Stimulated activated CD8-positive, alpha-beta memory T cell treated with anti-CD3 and anti-CD28 coated beads, Interleukin-15, amount 100 ng/mL, for 24 hours (primary cell): ENCODE results near the gene PAXX.

Experiments used
- DNase-seq: peaks from one replicate; pipeline ENCODE4 v3.0.0-alpha.2; 2020; ENCODE audit warnings: low read depth

The PAXX gene

GRCh38 chr9:136953771-136954269 lies 38.4 kb upstream of the PAXX start:
- no peak for DNase-seq

DNA sequence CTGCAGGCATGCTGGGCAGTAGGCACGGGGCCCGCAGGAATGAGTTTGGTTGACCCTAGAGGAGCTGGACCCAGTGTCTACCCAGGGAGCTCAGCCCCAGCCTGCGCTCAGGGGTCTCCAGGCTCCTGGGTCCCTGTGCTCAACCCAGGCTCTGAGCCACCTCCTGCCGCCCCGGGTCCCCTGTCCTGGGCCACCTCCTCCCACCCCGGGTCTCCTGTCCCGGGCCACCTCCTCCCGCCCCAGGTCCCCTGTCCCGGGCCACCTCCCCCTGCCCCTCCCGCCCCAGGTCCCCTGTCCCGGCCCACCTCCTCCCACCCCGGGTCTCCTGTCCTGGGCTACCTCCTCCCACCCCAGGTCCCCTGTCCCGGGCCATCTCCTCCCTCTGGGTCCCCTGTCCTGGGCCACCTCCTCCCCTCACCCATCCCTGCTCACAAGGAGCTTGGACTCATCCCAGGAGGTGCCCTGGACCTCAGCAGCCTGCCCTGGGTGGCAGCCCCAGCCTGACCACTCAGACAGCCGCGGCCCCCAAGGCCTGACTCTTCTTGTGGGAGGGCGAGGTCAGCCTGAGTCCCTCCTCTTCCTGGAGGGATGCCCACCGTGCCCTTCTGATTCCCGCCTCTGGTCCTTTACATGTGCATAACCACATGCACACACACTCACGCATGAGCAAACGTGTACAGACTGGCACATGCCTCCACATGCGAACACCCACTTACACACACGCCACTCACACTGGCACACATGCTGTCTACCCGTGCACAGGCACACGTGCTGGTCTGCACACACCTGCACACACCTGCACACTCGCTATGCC lies 37.7 kb upstream of the PAXX start:
- DNase-seq = no peak

DNA sequence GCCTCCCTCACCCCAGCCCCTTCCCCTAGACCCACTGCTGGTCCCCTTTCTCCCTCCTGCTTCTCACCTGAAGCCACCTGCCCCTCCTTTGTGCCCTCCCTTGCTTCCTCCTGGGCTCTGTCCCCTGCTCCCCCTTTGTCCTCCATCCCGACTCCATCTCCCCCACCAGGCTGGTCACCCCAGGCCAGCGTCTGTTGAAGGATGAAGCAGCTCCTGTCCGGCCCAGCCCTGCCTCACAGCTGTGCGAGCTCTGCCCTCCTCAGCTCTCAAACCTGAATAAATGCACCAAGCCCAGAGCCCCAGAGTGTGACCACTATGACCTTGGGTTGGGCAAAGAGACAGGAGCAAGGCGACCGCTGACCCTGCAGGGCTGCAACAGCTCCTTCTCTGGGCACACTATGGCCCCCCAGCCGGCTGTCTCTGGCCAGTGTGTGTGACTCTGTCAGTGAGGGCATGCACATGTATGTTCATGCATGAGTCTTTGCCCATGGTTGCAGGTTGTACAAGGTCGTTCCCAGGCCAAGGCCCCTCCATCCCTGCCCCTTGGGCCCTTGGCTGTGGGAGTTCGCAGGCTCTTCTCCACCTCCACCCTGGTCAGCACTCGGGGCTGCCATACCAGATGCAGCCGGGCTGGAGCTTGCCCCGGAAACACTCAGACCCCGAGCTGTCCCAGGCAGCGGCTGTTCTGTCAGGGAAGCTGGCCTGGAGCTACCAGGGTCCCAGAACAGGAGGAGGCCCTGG lies 36.9 kb upstream of the PAXX start:
- DNase-seq = no peak

DNA sequence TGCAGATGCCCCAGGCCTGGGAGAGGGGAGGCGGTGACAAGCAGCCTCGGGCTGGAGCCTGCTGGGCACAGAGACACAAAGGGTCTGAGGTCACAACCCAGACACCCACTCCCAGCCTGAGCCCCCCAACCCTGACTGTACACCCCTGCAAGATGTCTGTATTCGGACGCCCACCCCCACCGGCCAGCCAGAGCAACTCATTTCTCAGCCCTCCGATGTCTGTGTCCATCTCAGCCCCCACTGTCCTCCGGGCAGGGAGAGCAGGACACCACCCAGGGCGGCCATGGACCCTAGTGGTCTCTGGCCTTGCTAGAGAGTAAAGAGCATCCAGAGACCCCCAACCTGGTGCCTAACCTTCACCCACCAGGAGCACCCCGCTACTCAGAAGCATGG lies 36.3 kb upstream of the PAXX start:
- DNase-seq = no peak

GRCh38 chr9:136956604-136957003 lies 35.6 kb upstream of the PAXX start:
- no peak for DNase-seq

DNA sequence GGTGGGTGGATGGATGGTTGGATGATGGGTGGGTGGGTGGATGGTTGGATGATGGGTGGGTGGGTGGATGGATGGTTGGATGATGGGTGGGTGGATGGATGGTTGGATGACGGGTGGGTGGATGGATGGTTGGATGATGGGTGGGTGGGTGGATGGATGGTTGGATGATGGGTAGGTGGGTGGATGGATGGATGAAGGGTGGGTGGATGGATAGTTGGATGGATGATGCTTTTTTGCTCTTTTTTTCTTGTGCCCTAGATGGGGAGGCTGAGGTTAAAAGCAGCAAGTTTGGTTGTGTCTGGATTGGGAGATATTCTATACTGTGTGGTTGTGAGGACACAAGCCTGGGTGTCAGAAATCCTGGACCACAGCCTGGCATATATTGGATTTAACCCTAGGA lies 34.8 kb upstream of the PAXX start:
- no peak for DNase-seq

DNA sequence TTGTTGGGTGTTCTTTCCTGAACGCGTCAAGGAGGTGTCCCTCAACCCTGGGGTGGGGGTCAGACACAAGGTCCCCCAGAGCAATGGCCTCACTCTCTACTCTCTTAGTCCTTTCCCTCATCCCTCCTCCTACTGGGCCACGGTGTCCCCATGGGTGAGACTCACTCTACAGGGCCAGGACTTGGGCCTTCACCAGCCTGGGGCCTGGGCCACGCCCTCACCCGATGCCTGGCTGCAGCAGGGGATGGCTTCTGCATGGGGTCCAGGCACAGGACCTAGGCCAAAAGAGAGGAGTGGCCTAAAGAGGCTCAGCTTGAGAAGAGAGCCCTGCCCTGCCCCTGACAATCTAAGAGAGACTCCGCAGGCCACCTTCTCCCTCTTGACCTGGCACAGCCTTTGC lies 34.3 kb upstream of the PAXX start:
- no peak for DNase-seq

DNA sequence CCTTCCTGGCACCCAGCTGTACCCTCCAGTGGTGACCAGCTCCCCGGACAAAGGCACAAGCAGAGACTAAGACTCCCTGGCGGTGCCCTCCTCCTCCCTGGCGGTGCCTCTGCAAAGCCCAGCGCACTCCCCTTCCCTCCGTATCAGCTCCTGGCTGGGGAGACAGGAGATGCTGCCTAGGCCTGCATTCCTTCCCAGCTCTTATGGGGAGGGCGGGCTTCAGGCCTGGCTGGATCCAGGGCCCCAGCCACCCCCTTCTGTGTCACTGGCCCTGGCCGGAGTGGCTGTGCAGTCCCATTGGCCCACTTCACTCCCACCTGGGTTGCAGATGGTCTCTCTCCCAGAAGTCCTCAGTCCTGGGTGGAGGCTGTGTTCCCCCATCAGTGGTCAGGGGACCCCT lies 33.7 kb upstream of the PAXX start:
- DNase-seq = no peak

DNA sequence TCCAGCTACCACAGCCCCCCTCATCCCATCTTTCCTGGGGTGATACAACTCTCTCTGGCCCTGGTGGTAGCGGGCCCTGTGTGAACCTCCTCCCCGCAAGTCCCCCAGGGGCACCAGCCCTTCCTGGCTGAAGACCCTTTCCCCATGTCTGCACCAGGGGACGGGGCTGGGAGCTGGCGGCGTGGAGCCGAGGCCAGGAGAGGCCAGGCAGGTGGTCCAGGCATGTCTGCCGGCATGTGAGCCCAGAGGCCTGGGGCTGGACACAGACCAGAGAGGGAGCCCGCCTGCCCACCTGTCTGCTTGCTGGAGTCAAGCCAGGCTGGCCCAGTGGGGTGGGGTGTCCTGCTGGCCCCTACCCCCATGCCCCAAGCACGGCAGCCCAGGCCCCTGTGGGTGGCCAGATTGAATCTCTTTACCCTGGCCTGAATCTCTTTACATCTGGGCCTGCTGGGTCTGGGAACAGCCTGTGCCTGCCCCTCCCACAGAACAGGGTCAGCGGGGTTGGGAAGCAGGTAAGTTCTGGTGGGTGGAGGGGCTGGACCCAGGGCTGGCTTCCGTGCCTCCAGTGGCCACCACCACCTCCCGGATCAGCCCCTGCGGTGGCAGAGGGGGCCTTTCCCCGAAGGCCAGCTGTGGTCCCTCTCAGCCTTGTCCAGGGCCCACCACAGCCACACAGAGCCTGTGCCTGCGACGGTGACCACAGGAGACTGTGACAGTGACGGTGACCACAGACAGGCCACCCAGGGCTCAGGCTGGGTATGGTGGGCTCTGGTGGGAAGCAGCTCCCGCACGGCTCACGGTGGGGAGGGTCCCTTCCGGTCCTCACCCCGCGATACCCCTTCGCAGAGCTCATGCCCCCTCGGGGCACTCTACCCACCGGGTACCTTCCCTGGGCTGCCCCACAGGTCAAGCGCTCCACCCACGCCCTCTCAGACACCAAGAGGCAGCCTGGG lies 33.0 kb upstream of the PAXX start:
- no peak for DNase-seq

DNA sequence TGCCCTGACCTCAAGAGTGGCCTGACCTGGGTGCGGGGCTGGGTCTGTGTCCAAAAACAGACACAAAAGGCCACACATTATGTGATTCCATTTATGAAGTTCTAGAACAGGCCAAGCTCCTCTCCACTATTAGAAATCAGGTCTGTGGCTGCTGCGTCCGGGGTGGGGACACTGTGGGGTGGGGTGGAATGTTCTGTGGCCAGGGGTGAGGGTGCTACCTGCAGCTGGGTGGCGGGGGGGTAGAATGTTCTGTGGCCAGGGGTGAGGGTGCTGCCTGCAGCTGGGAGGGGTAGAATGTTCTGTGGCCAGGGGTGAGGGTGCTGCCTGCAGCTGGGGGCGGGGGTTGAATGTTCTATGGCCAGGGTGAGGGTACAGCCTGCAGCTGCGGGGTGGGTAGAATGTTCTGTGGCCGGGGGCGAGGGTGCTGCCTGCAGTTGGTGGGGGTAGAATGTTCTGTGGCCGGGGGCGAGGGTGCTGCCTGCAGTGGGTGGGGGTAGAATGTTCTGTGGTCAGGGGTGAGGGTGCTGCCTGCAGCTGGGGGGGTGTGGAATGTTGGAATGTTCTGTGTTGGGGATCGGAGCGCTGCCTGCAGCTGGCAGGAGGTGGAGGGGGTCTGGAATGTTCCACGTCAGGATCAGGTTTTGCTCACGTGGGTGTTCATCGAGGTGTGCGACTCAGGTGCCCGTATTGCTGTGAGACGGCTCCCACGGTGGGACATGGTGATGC lies 31.8 kb upstream of the PAXX start:
- DNase-seq = no peak

DNA sequence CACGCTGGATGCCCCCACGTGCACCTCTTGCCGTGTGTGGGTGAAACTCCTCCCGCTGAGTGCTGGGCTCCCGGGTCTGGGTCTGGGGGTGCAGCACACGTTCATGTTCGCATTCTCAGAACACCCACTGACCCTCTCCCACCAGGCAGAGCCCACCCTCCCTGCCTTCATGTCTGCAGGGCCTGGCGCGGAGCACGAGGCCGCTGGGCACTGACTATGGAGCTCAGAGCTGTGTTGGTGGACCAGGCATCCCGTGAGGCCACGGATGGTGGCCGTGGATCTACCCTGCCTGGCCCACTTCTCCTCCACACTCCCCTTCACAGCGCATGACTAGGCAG lies 31.3 kb upstream of the PAXX start:
- no peak for DNase-seq

DNA sequence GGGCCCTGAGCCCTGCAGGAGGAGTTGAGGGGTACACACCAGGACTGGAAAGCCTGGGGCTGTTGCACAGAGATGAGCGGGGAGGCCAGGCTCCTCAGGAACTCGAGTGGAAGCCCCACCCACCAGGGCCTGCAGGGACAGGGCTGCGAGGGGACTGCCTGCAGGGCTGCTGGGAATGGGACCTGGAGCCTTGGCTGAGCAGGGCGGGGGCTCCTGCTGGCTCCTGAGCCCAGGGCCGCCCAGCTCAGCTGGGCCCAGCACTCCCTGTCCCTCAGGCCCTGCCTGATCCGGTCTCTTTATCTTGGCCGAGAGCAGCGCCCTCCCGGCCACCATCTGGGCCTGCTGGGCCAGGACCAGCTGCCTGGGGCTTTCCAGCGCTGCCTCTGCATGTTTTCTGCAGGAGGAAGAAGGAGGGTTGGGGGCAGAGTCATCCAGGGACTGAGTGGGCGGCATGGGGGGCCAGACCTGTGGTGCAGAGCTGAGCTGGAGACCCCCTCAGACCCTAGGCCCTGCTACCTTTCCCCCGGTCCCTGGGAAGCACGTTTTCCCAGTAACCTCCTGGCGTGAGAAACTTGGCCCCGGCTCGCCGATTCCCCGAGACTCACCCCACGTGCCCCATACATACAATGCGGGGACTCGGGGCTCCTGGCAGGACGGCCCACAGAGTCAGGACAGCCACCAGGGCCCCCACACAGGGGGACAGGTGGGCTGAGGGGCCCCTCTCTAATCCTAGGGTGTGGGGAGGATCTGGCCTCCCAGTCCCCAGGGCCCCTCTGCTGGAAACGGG lies 30.8 kb upstream of the PAXX start:
- DNase-seq = no peak

DNA sequence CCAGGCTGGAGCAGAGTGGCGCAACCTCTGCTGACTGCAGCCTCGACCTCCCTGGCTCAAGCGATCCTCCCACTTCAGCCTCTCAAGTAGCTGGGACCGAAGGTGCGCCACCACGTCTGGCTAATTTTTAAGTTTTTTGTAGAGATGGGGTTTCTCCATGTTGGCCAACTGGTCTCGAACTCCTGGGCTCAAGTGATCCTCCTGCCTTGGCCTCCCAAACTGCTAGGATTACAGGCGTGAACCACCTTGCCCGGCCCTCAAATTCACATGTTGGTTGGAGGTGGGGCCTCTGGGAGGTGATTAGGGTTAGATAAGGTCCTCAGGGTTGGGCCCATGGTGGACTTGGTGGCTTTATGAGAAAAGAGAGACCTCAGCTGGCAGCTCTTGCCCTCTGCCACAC lies 30.1 kb upstream of the PAXX start:
- DNase-seq = no peak

DNA sequence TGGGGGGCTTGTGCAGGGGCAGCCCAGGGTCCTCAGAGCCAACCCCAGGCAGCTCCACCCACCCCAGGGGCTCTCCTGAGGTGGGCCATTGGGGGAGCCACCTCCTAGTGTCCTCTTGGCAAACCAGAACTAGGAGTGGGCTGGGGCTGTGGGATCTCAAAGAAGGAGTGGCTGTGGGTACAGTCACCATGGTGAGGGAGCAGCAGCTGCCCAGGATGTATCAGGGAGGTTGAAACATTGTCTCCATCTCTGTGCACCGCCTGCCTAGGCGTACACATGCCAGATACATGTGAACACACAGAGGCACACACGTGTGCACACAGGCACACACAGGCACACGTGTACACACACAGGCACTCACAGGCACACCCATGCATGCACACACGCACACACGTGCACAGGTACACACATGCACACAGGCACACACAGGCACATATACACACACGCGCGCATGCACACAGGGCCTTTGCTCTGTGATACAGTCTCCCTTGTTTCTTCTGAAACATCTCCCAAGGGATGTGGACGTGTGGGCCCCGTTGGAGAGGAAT lies 29.4 kb upstream of the PAXX start:
- DNase-seq = no peak

DNA sequence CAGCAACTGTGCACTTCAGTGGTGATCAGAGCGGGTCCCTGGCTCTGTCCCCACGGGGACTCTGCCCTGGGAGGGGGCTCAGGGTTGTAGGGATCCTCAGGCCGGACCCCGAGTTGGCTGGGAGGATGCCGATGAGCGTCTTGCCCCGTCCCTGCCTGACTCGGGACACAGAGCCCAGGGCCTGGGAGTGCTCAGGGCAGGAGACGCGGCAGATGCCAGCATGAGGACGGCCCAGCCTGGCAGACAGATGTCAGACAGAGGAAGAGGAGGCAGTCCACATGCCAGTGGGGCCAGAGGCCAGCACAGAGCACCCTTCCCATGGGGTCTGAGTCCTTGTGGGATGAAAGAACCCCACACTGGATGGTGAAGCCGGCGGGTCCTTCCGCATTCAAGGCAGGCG lies 28.9 kb upstream of the PAXX start:
- DNase-seq = no peak

GRCh38 chr9:136963751-136964150 lies 28.5 kb upstream of the PAXX start:
- DNase-seq = no peak

DNA sequence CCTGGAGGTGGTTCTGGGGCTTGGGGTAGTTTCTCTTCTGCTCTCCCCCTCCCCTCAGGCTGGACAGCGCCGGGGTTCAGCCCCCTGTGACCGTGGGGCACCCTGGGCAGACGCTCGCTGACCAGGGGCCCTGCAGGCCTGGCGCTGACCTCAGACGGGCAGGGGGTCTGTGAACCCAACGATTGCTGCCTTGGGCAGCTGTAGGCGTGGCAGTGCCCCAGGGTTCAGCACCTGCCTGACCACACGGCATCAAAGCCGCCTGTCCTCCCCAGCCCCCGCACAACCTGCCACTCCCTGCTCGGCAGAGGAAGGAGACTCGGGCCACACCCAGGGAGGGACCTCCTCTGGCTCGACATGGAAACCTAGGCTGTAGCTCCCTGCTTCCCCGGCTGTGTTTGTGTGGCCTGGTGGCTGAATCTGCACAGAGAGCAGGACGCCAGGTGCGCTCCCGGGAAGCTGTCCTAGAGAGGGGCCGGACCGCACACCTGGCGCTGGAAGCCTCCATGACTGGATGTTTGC lies 28.0 kb upstream of the PAXX start:
- no peak for DNase-seq

DNA sequence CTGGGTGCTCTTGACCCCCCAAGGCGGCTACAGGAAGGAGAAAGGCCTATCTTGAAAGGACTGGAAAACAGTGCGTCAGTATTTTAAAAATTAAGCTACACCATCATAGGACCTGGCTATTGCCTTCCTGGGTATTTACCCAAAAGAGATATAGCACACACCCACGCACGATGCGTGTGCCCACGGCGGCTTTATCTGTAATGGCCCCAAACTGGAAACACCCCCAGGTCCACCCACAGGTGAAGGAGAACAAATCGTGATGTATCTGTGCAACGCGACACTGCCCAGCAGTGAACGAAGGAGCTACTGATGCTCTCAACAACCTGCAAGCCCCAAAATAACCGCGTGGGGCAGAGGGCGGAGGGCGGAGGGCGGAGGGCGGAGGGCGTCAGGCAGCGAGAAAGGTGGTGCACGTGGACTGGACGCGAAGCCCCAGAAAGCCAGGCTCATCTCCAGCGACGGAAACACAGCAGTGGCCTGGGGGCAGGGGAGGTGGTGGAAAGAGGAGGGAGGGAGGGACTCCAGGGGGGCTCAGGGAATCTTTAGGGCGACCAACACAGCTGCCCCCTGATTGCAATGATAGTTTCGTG lies 27.3 kb upstream of the PAXX start:
- no peak for DNase-seq

DNA sequence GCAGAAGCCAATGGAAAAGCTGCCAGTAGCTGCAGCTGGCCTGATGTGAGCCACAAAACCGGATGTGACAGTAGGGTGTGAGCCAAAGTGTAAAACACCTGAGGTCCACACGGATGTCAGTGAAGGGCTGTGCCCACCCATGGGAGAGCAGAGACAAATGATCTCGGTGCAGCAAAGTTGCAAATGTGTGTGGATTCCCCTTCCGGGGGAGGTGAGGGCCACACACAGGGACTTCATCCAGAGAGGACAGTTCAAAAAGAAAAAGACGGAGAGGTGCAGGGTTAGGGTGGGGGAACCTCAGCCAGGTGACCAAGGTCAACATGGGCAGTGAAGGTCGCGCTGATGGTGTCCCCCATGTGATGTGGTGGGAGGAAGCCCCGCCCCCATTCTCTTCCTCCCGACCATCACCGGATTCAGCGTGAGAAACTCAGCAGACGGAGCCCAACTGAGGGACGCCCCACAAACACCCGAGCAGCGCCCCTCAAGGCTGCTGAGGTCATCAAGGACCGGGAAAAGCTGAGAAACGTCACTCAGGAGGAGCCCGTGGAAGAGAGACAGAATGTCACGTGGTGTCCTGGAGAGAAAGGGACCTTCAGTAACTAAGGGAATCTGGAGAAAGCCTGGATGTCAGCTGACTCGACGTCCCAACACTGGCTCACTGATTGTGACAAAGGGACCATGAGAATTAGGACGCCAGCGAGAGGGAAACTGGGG lies 26.3 kb upstream of the PAXX start:
- no peak for DNase-seq
